Activated naive CD8-positive, alpha-beta T cell treated with anti-CD3 and anti-CD28 coated beads for 36 hours (primary cell): ENCODE data around the gene ZNRF4. TPM values are rescaled to one million over a fixed set of nuclear protein-coding genes. Genes with fewer than 3 reads are reported as not detected.
"Not testable (repeated sequence)": the region's sequence is repeated elsewhere in the genome, so short reads cannot be mapped to it uniquely, and the experiment has no call there.

Source experiments
- DNase-seq: peaks from one replicate; pipeline ENCODE4 v3.0.0; 2021
- H3K27ac Mint-ChIP-seq: one replicate; pipeline ENCODE4 v1.8.0; 2022; ENCODE audit warnings: mild to moderate bottlenecking, moderate library complexity, mixed read lengths
- H3K27me3 Mint-ChIP-seq: one replicate; pipeline ENCODE4 v1.8.0; 2022; ENCODE audit warnings: mild to moderate bottlenecking, mixed read lengths
- H3K36me3 Mint-ChIP-seq: one replicate; pipeline ENCODE4 v1.8.0; 2021; ENCODE audit warnings: mild to moderate bottlenecking, mixed read lengths
- H3K4me1 Mint-ChIP-seq: one replicate; pipeline ENCODE4 v1.8.0; 2021; ENCODE audit warnings: mixed read lengths
- H3K4me3 Mint-ChIP-seq: one replicate; pipeline ENCODE4 v1.8.0; 2022; ENCODE audit warnings: mild to moderate bottlenecking, moderate library complexity, mixed read lengths
- H3K9me3 Mint-ChIP-seq: one replicate; pipeline ENCODE4 v1.8.0; 2022; ENCODE audit warnings: mixed read lengths
- total RNA-seq, 2 experiments: library from RNA; stranded (reverse); gene quantifications; one replicate each; pipeline ENCODE4 v1.2.3, GENCODE V29; 2021

Gene ZNRF4, protein sequence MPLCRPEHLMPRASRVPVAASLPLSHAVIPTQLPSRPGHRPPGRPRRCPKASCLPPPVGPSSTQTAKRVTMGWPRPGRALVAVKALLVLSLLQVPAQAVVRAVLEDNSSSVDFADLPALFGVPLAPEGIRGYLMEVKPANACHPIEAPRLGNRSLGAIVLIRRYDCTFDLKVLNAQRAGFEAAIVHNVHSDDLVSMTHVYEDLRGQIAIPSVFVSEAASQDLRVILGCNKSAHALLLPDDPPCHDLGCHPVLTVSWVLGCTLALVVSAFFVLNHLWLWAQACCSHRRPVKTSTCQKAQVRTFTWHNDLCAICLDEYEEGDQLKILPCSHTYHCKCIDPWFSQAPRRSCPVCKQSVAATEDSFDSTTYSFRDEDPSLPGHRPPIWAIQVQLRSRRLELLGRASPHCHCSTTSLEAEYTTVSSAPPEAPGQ
- not detected for total RNA-seq

GRCh38 chr19:5455367-5456129, at the start of gene ZNRF4:
TSS of gene ZNRF4 (plus strand) at chr19:5455417. CDS start at chr19:5455492, 75 bp downstream.
- no peaks in the 10 kb centered on the region for H3K36me3 Mint-ChIP-seq
- H3K4me1 Mint-ChIP-seq = no peaks in the 10 kb centered on the region
- H3K27ac Mint-ChIP-seq = no peak within 1 kb of the TSS
- peaks cover 16% of the 10 kb centered on the region for H3K27me3 Mint-ChIP-seq
- H3K4me3 Mint-ChIP-seq = no peak within 1 kb of the TSS
- no peaks in the 10 kb centered on the region for H3K9me3 Mint-ChIP-seq
- DNase-seq = no peak

GRCh38 chr19:5406198-5406597, 49.0 kb upstream of the ZNRF4 start:
- not testable (repeated sequence) for DNase-seq, H3K4me3 Mint-ChIP-seq, H3K27ac Mint-ChIP-seq, H3K4me1 Mint-ChIP-seq, H3K36me3 Mint-ChIP-seq
- H3K9me3 Mint-ChIP-seq = peaks cover 15% of the 10 kb centered on the region
- peaks cover 39% of the 10 kb centered on the region for H3K27me3 Mint-ChIP-seq

DNA sequence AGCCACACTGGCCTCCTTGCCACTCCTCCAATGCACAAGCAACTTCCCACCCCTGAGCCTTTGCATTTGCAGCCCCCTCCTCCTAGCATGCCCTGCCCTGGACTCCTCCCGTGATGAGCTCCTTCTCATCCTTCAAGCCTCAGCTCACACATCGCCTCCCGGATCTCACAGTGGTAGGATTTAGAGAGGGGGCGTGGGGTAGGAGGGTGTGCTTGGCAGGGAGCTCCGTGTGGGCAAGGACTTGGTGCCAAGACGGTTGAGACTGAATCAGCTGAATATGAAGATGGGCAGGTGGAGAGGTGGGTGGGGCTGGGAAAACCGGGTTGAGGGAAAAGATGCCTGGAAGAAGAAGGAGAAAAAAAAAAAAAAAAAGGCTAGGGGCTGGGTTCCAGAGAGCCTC, 48.4 kb upstream of the ZNRF4 start:
- Mint-ChIP-seq H3K27ac (no peak overlapping the region), H3K36me3 (no peaks in the 10 kb centered on the region), H3K4me1 (no peaks in the 10 kb centered on the region), H3K4me3 (no peak overlapping the region), H3K27me3 (peaks cover 33% of the 10 kb centered on the region), H3K9me3 (peaks cover 14% of the 10 kb centered on the region)
- DNase-seq = no peak

GRCh38 chr19:5407356-5407755, 47.9 kb upstream of the ZNRF4 start:
- no peak for DNase-seq
- peaks cover 33% of the 10 kb centered on the region for H3K27me3 Mint-ChIP-seq
- H3K27ac Mint-ChIP-seq = no peak overlapping the region
- no peak overlapping the region for H3K4me3 Mint-ChIP-seq
- H3K4me1 Mint-ChIP-seq = no peaks in the 10 kb centered on the region
- peaks cover 14% of the 10 kb centered on the region for H3K9me3 Mint-ChIP-seq
- H3K36me3 Mint-ChIP-seq = no peaks in the 10 kb centered on the region

- no peaks in the 10 kb centered on the region for H3K36me3 Mint-ChIP-seq
- H3K4me3 Mint-ChIP-seq = no peak overlapping the region
- no peaks in the 10 kb centered on the region for H3K4me1 Mint-ChIP-seq
- DNase-seq = no peak
- no peaks in the 10 kb centered on the region for H3K9me3 Mint-ChIP-seq
- H3K27me3 Mint-ChIP-seq = peaks cover 54% of the 10 kb centered on the region
- H3K27ac Mint-ChIP-seq = no peak overlapping the region
These were observed 37.5 kb upstream of the ZNRF4 start for GRCh38 chr19:5417495-5418436.

GRCh38 chr19:5418677-5419076, 36.5 kb upstream of the ZNRF4 start:
- Mint-ChIP-seq H3K9me3 (no peaks in the 10 kb centered on the region), H3K27me3 (peaks cover 52% of the 10 kb centered on the region), H3K4me1 (no peaks in the 10 kb centered on the region), H3K4me3 (no peak overlapping the region), H3K36me3 (no peaks in the 10 kb centered on the region), H3K27ac (no peak overlapping the region)
- no peak for DNase-seq

GRCh38 chr19:5420953-5421352, 34.3 kb upstream of the ZNRF4 start:
- Mint-ChIP-seq H3K36me3 (no peaks in the 10 kb centered on the region), H3K27ac (no peak overlapping the region), H3K27me3 (peaks cover 62% of the 10 kb centered on the region), H3K9me3 (no peaks in the 10 kb centered on the region), H3K4me3 (no peak overlapping the region), H3K4me1 (no peaks in the 10 kb centered on the region)
- no peak for DNase-seq

GRCh38 chr19:5423567-5424125, 31.6 kb upstream of the ZNRF4 start:
- H3K4me1 Mint-ChIP-seq = no peaks in the 10 kb centered on the region
- no peaks in the 10 kb centered on the region for H3K36me3 Mint-ChIP-seq
- no peaks in the 10 kb centered on the region for H3K9me3 Mint-ChIP-seq
- H3K4me3 Mint-ChIP-seq = no peak overlapping the region
- H3K27ac Mint-ChIP-seq = no peak overlapping the region
- DNase-seq = no peak
- H3K27me3 Mint-ChIP-seq = peaks cover 63% of the 10 kb centered on the region

DNA sequence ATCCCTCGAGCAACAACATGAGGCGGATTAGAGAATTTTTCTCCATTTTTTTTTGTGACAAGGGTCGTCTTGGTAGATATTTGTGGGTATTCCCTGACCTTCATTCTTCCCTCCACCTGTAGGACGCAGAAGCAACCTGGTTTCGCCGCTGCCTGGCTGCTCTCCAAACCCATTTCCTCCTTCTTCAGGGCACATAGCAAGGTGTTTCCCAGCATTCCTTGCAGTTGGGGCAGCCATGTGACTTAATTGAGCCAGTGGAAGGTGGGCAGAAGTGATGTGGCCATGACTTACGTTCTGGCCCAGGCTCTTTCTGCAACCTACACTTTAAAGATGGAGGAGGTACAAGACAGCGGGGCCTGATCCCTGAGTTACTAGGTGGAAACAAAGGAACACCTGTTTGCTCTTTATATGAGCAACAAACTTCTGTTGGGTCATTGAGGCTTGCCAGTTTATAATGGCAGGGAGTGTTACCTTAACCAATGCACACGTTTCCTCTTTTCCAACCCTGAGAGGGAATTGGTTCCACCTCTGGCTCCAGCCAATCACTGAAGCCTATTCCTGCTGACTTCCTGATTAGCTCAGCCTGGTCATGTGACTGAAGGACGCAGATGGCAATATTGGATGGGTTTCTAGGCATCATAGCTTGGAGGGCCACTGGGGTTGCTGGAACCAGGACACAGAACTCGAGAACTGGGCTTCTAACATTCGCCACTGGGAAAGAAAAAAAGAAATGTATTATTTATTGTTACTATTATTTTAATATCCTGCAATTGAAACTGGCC, 30.8 kb upstream of the ZNRF4 start:
- peaks cover 57% of the 10 kb centered on the region for H3K27me3 Mint-ChIP-seq
- DNase-seq = no peak
- H3K4me1 Mint-ChIP-seq = no peaks in the 10 kb centered on the region
- H3K36me3 Mint-ChIP-seq = no peaks in the 10 kb centered on the region
- H3K4me3 Mint-ChIP-seq = no peak overlapping the region
- no peak overlapping the region for H3K27ac Mint-ChIP-seq
- H3K9me3 Mint-ChIP-seq = no peaks in the 10 kb centered on the region

DNA sequence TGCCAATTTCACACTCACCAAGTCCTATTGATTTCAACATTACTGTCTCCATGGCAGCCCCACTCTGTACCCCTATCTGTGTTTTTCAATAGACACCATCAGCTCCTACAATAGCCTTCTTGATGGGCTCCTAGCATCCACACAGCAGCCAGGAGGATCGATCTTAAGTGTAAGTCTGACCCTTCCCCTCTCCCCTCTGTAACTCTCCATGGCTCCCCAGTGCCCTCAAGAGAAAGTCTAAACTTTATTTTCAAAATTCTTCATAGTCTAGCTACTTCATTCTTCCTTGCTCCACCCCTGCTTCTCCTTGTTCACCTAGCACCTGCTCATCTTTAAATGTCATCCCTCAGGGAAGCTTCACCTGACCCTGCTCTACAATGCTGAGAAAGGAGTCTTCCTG, 30.0 kb upstream of the ZNRF4 start:
- peaks cover 50% of the 10 kb centered on the region for H3K27me3 Mint-ChIP-seq

DNA sequence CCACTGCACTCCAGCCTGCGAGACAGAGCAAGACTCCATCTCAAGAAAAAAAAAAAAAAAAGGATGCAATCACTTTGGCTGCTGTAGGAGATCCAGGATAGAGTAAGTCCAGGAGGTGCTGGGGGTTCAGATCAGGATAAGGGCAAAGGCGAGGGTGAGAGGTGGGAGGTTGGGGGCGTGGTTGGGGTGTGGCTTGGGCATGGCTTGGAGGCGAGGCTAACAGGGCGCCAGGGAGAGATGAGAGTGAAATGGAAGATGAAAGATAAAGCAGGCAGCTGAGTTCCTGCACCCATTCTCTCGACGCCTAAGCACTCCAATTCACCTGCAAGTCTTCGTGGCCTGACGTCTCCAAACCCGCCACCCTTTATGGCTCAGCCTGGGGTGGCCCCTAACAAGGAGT, 25.0 kb upstream of the ZNRF4 start:
- Mint-ChIP-seq H3K36me3 (no peaks in the 10 kb centered on the region), H3K9me3 (peaks cover 2% of the 10 kb centered on the region), H3K27ac (peak overlapping the region; percentile 59), H3K4me1 (peaks cover 11% of the 10 kb centered on the region), H3K27me3 (peaks cover 43% of the 10 kb centered on the region), H3K4me3 (no peak overlapping the region)
- DNase-seq = no peak

More for the DNA sequence above, 30.0 kb upstream of the ZNRF4 start:
- Mint-ChIP-seq H3K4me1 (no peaks in the 10 kb centered on the region), H3K27ac (no peak overlapping the region), H3K36me3 (no peaks in the 10 kb centered on the region), H3K4me3 (no peak overlapping the region), H3K9me3 (no peaks in the 10 kb centered on the region)
- no peak for DNase-seq

GRCh38 chr19:5432687-5433086, 22.5 kb upstream of the ZNRF4 start:
- Mint-ChIP-seq H3K4me3 (no peak overlapping the region), H3K9me3 (peaks cover 2% of the 10 kb centered on the region), H3K27me3 (peaks cover 45% of the 10 kb centered on the region), H3K27ac (no peak overlapping the region), H3K36me3 (no peaks in the 10 kb centered on the region), H3K4me1 (peaks cover 17% of the 10 kb centered on the region)
- DNase-seq = no peak

- H3K36me3 Mint-ChIP-seq = no peaks in the 10 kb centered on the region
- no peak overlapping the region for H3K4me3 Mint-ChIP-seq
- H3K27me3 Mint-ChIP-seq = peaks cover 50% of the 10 kb centered on the region
- H3K27ac Mint-ChIP-seq = no peak overlapping the region
- peaks cover 2% of the 10 kb centered on the region for H3K9me3 Mint-ChIP-seq
- no peak for DNase-seq
- H3K4me1 Mint-ChIP-seq = peaks cover 18% of the 10 kb centered on the region
These were observed 20.8 kb upstream of the ZNRF4 start for GRCh38 chr19:5434351-5434917.
